ENCODE data around the gene CCND1.

Gene CCND1

DNA sequence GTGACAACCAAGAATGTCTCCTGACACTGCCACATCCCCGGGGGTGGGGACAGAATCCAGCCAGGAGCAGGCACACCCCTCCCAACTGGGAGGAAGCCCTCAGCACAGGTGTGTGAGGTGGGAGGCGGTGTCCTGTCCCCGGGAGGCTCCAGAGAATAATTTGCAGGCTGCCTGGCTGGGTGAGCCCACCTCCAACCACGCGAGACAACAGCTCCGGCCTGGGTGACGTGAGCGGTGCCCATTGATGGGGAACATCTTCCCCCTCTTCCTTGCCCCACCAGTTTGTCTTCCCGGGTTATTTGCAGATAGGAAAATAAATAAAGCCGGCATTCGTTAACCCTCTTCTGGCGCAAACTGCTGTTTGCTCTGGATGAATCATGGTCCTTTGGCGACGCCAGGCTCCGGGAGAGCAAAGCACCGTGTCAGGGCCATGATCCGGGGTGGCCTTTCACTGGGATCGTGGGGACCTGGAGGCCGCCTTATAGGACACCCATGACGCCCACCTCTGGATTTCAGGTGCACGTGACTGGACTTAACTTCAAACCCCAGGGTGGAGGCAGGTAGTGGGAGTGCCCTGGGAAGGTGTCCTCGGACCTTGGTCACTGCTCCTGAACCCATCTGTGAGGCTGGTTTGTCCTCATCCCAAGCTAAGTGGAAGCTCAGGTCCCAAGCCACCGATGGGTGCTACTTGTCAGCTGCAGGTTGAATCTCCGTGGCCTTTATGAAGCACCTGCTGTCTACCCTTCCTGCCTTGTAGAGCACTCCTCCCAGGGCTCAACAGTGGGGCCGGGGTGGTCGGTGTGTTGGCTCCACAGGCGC lies 13.9 kb downstream of the CCND1 start:
- FAIRE-seq = peak; percentile 47

DNA sequence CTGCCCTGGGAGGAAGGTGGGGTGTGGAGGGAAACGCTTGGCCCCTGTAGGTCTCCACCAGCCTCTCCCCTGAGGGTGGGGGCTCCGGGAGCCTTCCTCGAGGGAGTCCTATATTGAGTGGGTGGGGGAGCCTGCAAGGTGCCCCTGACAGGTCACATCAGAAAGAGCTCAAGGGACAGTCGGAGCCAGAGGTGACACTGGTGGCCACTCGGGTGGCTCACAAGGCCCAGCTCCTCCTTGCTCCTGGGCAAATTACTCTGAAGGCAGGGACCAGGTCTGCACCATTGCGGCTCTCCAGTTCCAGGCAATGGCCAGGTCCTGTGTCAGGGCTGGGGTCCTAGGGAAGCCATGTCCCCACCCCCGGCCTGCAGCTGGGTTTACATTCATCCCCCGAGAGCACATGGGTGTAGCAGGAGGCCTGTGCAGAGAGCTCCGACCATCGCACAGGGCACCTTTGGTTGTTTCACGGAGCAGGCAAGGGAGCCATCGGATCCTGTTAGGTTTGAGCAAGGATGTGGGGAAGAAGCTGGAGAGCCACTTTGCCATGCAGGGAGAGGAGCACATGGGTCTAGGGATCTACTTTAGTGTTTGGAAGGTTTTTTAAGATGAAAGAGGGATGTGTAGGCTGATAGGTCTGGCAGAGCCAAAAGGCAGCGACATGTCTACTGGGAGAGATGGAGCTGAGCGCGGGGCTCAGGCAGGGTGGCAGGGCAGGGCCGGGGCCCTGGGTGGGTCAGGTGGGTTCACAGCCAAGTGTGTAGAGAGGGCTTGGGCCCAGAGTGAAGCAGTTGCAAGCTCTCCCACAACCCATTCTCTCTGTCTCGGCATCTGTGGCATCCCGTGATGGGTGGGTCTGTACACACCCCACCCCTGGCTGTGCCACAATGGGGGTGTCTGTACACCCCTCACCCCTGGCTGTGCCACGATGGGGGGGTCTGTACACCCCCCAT lies 14.8 kb downstream of the CCND1 start:
- no peak for FAIRE-seq

DNA sequence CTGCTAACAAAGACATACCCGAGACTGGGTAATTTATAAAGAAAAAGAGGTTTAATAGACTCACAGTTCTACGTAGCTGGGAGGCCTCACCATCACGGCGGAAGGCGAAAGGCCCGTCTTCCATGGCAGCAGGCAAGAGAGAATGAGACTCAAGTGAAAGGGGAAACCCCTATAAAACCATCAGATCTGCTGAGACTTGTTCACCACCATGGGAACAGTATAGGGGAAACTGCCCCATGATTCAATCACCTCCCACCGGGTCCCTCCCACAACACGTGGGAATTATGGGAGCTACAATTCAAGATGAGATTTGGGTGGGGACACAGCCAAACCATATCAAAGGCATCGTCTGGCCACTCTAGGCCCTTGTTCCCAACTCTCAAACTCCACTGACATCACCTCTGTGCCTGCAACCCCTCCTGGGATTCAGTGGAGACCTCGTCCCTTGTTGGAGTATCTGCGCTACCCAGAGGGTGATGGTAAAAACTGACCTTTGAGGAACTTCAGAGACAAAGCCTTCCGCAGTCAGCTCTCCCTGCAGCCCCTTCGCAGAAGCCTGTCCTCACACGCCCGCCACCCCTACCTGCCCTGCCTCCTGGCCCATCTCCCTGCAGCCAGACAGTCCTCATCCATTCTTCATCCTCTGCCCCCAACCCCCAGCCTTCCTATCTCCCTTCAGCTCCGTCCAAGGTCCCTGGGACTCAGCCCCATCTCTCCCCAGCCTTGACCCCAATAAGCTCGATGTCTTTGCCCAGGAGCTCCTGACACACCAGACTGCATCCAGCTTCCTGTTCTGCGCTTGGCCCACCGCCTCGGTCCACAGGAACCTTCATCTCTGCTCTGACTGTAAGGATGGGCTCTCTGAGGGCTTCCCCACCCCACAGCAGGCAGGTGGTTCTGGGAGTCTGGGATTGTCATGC lies 15.8 kb downstream of the CCND1 start:
- no peak for FAIRE-seq

DNA sequence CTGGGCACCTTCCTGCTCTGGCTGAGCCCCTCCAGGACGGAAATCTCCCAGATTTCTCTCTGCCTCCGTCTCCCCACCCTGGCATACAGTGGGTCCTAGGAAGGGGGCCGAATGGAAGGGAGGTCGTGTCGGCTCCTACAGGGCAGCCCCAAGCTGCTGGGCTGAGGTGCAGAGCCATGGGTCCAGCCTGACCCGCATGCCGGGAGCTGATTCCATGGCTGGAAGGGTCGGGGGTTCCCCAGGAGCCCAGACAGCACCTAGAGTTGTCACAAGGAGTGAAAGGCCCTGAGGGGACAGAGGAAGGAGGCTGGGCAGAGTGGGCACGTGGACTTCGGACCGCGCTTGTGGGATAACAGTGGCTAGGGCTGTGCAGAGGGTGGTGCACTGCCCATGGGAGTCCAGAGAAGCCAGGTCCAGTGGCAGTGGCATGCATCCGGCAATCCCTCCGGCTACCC lies 16.5 kb downstream of the CCND1 start:
- no peak for FAIRE-seq

DNA sequence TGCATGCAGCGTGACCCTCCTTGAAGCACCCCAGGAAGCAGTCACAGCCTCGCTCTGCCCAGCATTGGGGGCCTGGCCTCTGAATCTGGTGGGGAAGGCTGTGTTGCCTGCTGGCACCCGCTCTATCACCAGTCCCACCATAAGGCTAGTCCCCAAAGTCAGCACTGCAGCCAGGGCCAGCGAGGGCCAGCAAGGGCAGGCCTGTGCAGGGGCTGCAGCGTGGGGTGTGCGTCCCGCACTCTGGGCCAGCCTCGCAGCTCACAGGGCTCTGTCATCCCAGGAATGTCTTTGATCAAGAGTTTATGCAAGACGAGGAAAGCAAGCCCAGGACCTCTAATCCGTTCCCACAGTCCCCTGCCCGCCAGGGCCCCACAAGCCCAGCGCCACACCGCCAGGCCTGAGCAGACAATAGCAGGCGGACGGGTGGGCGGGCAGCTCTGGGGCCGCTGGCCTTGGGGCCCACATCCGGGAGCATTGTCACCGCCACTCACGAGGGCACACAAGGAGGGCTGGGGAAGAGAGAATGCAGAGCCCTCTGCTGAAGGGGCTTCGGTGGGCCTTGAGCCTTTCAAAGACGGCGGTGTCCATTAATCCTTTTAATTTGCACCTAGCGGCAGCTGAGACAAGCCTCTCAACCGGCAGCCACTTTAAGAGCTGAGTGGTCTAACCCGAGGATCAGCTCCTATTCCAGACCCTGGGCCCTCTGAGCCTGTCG lies 17.1 kb downstream of the CCND1 start:
- no peak for FAIRE-seq

DNA sequence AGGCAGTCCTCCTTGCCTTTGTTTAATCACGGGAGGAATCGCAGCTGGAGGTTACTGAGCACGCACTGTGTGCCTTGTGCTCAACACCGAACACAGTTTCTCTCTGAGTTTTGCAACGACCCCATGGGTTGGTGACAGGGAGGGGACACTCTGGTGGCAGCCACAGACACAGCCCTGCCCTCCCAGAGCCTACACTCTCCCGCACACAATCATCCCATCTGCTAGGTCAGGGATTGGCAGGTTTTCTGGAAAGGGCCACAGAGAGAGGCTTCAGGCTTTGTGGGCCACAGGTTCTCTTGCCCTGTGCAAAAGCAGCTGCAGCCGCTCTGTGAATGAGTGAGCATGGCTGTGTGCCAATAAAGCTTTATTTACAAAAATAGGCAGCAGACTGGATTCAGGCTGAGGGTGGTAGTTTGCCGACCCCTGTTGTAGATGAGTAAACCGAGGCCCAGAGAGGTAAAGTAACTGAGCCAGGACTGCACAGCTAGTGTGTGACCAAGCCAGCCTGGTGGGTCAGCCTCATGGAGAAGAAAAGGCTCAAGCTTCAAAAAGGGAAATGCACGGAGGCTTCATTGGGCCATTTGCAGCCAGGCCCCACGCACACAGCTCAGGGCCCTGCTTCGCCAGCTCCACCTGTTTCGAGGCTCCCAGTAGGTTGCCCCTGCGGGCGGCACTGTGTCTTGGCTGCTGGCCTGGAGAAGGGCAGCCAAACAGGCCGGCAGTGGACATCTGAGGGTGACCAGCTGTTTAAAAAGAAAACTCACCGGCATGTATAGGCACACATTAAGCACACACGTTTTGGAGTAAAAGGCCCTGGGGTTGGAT lies 17.9 kb downstream of the CCND1 start:
- FAIRE-seq = no peak

DNA sequence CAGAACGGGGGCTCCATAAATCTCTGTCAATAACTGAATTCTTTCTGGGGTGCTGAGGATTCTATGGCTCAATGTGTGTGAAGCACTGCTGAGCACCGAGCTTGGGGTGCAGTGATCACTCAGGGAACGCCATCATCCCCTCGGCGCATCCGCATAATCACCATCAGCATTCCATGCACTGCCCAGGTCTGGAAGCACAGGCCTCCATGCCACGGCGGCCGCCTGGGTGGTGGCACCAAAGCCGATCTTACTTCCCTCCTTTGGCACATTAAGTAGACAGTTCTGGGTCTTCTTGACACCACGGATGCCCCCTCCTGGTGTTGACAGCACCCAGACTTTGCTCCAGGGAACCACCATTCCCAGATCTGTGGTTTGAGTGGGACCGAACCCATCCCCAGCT lies 18.6 kb downstream of the CCND1 start:
- FAIRE-seq = no peak

DNA sequence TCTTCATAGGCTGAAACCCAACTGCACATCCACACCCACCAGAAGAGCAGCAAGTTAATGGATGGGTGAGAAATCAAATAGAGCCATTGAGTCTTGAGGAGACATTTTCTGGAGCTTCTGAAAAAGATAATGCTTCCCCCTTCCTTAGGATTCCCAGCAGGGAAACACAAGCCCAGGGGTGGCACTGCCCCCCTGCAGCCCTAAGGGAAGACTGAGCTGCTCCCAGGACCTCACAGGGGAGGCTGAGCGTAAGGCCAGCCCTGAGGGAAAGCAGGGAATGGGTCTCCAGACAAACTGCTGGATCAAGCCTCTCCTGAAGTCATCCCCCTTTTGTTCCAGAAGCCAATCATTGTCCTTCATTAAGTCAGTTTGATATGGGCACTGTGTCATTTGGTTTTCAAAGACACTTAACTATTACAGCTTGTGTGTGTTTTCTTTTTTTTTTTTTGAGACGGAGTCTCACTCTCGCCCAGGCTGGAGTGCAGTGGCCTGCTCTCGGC lies 19.1 kb downstream of the CCND1 start:
- no peak for FAIRE-seq

DNA sequence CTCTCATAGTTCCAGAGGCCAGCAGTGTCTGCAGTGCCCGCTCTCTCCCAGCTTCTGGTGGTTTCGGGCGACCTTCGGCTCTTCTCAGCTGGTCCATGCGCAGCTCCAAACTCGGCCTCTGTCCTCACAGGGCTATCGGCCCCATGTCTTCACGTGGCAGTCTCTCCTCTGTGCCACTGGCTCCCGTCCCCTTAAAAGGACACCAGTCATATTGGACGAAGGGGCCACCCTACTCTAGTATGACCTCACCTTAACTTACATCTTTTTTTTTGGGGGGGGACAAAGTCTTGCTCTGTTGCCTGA lies 20.4 kb downstream of the CCND1 start:
- FAIRE-seq = no peak

DNA sequence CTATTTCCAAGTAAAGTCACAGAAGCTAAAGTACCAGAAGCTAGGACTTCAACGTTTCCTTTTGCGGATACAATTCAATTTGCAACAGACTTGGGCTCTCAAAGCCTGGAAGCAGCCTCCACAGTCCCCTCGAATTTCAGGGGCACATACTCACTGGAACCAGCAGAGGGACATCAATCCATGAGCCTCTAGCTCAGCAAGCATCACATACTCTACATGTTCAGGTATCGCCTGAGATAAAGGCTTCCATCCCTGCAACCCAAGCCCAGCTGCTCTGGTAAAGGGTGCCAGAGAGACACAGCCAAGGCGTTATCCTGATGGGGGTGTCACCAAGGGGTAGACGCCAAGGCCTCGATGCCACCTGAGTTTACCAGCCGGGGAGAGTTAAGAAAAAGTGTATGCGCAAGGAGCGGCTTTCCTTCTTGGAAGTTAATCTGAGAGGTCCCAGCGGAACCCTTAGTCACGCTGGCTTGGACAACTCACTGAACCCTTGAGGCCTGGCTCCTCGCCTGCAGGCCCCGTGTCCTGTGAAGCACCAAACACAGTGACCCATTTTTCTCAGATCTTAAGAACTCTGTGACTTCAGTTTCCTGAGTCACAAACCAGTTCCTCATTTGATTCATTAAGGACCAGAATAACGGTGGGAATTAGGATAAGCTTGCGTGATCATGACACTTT lies 21.2 kb downstream of the CCND1 start:
- FAIRE-seq = no peak

DNA sequence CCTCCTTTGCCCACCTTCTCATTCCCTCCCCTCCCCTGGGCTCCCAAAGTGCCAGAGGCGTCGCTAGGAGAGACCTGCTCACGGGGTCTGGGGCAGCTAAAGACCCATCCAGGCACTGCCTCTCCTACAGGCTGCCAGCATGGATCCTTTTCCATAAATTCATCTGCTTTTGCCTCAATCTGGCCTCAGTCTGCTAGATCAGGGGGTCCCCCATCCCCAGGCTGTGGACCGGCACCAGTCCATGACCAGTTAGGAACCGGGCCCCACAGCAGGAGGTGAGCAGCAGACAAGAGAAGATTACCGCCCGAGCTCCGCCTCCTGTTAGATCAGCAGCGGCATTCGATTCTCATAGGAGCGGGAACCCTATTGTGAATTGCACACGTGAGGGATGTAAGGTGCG lies 21.9 kb downstream of the CCND1 start:
- FAIRE-seq = no peak

DNA sequence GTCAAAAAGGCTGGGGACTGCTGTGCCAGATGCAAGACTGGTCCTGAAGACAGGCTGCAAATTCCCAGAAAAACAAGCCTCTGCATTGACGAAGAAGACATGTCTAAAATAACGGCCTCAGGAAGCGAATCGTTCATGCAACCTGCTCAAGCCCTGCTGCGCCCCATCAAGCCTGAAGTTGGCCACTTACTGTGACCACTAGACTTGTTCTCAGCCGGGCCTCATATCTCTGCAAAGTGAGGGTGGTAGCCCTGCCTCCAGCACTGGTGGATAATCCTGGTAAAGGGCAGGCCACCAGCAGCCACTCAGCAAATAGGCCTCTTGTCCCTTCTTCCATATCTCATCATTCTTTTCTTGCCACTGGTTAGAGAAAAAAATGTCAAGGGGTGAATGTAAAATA lies 22.4 kb downstream of the CCND1 start:
- FAIRE-seq = no peak

DNA sequence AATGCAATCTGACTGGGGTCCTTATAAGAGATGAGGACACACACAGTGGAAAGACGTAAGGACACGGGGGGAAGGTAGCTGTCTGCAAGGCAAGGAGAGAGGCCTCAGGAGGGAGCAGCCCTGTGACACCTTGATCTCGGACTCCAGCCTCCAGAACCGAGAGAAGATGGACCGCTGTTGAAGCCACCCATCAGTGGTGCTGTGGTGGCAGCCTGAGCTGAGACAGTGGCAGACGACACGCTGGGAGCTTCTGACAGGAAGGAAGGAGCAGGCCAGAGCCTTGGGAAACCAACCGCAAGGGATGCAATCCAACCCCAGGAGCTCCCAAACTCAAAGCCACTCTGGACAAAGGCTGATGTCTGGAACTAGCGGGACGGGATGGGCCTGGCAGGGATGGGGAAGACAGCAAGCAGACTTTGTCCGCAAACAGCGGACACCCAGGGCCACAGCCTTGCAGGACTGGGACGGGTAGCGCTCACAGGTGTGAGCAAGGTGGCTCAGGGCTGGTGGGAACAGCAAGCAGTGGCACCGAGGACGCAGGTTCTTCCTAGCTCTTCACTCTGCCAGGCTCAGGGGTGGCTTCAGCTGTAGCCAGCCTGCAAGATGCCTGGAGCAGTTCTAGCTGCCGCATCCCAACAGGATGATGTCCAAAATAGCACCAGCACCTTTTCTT lies 23.3 kb downstream of the CCND1 start:
- FAIRE-seq = no peak

DNA sequence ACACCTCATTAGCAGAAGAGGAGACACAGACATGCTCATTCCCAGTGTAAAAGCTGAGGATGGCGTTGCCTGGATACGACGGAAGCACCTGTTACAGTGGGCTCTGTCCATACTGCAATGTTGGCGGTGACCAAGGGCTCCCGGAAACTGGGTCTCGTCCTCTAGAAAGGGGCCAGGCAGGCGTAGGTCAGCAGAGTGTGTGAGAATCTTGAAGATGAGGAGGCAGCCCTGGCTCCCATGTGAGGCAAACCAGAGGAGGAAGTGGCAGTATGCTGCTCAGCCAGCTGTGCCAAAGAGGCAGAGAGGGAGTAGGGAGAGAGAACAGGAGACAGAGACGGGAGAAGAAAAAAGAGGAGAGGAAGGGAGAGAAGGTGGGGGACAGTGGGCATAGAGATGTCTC lies 23.9 kb downstream of the CCND1 start:
- no peak for FAIRE-seq

DNA sequence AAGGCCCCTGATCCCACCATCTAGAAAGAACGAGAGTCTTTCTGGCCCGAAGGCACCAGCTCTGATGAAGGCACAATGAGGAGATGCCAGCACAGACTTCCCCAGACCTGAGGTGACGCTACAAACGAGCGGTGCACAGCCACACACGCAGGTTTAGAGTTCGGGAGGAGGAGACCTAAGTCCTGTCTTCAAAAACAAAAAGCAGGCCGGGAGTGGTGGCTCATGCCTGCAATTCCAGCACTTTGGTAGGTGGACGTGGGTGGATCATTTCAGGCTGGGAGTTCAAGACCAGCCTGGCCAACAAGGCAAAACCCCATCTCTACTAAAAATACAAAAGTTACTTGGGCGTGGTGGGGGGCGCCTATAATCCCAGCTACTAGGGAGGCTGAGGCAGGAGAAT lies 24.7 kb downstream of the CCND1 start:
- FAIRE-seq = no peak

DNA sequence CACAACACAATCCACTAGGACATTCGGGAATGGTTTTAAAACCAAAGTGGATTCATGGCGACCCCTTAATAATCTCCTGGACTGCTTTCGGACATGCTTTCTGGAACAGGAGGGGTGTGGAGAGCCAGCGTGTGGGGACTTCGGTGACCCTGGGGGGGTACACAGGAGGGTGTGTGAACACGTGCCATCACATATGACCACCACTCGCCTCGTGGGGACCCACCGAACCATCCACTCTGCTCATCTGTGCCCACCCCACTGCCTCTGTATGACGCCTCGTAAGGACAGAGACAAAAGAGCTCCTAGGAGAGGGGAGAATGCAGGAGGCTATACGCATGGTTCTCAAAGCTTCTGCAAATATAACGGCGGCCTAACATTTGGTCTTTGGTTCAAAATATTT lies 25.3 kb downstream of the CCND1 start:
- no peak for FAIRE-seq

DNA sequence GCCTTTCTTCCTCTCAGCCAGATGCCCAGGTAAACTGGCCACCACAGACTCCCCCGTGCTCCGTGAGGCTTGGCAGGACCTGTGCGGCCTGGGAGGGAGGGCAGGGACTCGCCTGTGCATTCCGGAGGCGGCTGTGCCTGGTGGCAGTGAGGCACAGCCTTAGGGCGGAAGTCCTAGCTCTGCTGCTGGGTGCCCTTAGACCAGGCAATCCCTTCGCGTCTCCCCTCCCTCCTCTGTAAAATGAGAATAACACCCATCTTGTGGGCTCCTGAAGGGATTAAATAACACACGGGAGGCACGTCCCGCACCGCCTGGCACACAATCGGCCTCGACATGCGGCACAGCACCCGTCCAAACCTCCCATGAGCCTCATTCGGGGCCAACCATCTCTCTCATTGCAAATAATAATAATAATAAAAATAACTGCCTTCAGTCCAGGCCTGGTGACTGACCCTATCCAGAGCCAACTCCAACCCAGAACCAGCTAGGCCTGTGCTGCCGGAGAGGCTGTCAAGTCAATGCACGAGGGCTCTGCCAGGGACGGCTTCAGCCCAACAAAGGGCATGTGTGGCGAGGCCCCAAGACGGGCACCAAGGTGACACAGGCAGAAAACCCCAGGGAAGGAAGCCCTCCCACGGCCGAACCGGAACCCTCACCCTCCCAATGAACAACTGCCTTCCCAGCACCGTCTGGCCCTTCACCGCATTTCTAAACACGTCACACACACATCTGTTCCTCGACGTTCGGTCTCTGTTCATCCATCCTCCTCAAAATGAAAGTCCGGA lies 26.0 kb downstream of the CCND1 start:
- no peak for FAIRE-seq

DNA sequence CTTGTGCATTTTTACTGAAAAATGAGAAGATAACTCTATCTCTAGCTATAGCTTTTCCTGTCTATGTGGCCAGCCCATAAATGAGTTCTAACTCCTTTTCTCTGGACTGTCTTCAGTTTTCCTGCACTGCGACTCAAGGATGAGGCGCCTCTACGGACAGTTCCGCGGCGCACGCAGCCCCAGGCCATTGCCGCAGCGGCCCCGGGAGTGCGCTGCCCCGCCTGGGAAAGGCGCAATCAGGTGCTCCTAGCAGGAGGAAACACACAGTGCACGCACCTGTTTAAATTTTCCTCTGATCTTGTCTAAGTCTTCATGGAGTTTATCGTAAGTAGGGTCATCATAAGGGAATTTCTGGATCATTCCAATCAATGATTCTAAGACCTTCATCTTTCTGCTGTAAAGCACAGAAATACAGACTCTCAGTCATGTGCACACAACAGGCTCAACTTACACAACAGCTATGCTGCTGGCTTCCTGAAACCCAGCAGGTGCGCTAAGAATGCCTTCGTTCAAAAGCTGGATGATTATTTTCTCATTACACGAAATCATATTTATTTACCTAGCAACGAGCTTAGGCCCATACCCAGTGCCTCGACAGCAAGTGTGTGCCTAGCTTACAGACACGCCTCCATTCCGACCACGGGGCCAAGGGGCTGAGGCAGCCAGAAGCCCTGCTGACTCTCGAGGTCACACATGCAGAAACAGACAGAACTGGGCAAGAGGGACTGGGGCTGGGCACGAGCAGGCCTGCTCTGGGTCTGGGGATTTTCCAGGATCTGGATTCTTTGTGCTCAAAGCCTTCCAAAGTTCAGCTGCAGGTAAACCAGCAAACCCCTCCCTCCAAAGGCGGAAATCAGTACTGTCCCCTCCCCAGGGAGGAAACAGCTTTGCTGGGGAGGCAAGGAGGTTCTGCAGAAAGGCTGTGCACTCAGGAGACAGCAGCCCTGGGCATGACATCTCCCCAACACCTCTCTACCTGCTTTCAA lies 27.0 kb downstream of the CCND1 start:
- no peak for FAIRE-seq
